PC-9 (cell line): Measurements from ENCODE around the gene MYPN.

Experiments
- CTCF ChIP-seq: fragments of 200-600 bp; sonication (generic); conservative IDR thresholded peaks from 2 replicates; pipeline ENCODE4 v1.6.1; 2017; ENCODE audit warnings: mixed run types, antibody characterized with exemption, mild to moderate bottlenecking, moderate library complexity
- EZH2 ChIP-seq: fragments of 200-600 bp; sonication (generic); IDR thresholded peaks from 2 replicates; pipeline ENCODE4 v1.8.0; 2017; ENCODE audit warnings: antibody characterized with exemption, low read depth

GRCh38 chr10:68103261-68103878 lies 5.9 kb upstream of the MYPN start:
- no peak for TF ChIP-seq CTCF
- TF ChIP-seq EZH2 = no peak
